ENCODE results near the gene TAP1. TPM values are rescaled to one million over a fixed set of nuclear protein-coding genes. Genes with fewer than 3 reads are reported as not detected.
"Not testable (repeated sequence)": the region's sequence is repeated elsewhere in the genome, so short reads cannot be mapped to it uniquely, and the experiment has no call there.

TAP1 gene
- total RNA-seq, 1 experiment from 2014 or later: 20.9 TPM

GRCh38 chr6:32839356-32839755, 14.1 kb downstream of the TAP1 start:
- DNase-seq (ENCODE audit: low spot score): no peak

GRCh38 chr6:32838114-32838958, 15.2 kb downstream of the TAP1 start, which contains the start of gene TAP2:
Gene TAP2 (minus strand): TSS chr6:32838739. CDS start chr6:32838233, 506 bp downstream.
- peak; percentile 96 for DNase-seq (ENCODE audit: low spot score)

- no peak for DNase-seq (ENCODE audit: low spot score)
Measured at GRCh38 chr6:32837651-32838113, 15.8 kb downstream of the TAP1 start.

GRCh38 chr6:32836873-32837272, 16.6 kb downstream of the TAP1 start:
- DNase-seq (ENCODE audit: low spot score): no peak

- no peak for DNase-seq (ENCODE audit: low spot score)
Measured at GRCh38 chr6:32835167-32835893, 18.2 kb downstream of the TAP1 start.

GRCh38 chr6:32833664-32834063, 19.8 kb downstream of the TAP1 start:
- no peak for DNase-seq (ENCODE audit: low spot score)

GRCh38 chr6:32832535-32832934, 21.0 kb downstream of the TAP1 start:
- no peak for DNase-seq (ENCODE audit: low spot score)

GRCh38 chr6:32830936-32831335, 22.6 kb downstream of the TAP1 start:
- DNase-seq (ENCODE audit: low spot score): no peak

- no peak for DNase-seq (ENCODE audit: low spot score)
Measured at GRCh38 chr6:32830017-32830416, 23.5 kb downstream of the TAP1 start.

- DNase-seq (ENCODE audit: low spot score): no peak
Measured at GRCh38 chr6:32829495-32829894, 24.0 kb downstream of the TAP1 start.

GRCh38 chr6:32827025-32827424, 26.5 kb downstream of the TAP1 start:
- no peak for DNase-seq (ENCODE audit: low spot score)

GRCh38 chr6:32825966-32826365, 27.5 kb downstream of the TAP1 start:
- peak; percentile 45 for DNase-seq (ENCODE audit: low spot score)

GRCh38 chr6:32819729-32820128, 33.8 kb downstream of the TAP1 start:
- DNase-seq (ENCODE audit: low spot score): no peak

GRCh38 chr6:32818867-32819266, 34.6 kb downstream of the TAP1 start:
- DNase-seq (ENCODE audit: low spot score): no peak

GRCh38 chr6:32816746-32817204, 36.7 kb downstream of the TAP1 start, which contains the start of gene HLA-DOB:
Gene HLA-DOB (minus strand): TSS chr6:32817002. CDS start chr6:32816951, 51 bp downstream.
- peak; percentile 65 for DNase-seq (ENCODE audit: low spot score)

- DNase-seq (ENCODE audit: low spot score): no peak
Measured at GRCh38 chr6:32815996-32816395, 37.5 kb downstream of the TAP1 start.

- no peak for DNase-seq (ENCODE audit: low spot score)
Measured at GRCh38 chr6:32815115-32815514, 38.4 kb downstream of the TAP1 start.

GRCh38 chr6:32814145-32814544, 39.4 kb downstream of the TAP1 start:
- no peak for DNase-seq (ENCODE audit: low spot score)

GRCh38 chr6:32809171-32809570, 44.3 kb downstream of the TAP1 start:
- no peak for DNase-seq (ENCODE audit: low spot score)

GRCh38 chr6:32807020-32807580, 46.4 kb downstream of the TAP1 start:
- no peak for DNase-seq (ENCODE audit: low spot score)

GRCh38 chr6:32805404-32805803, 48.1 kb downstream of the TAP1 start:
- not testable (repeated sequence) for DNase-seq (ENCODE audit: low spot score)

- DNase-seq (ENCODE audit: low spot score): no peak
Measured at GRCh38 chr6:32803416-32803815, 50.1 kb downstream of the TAP1 start.

All from HT-29 (cell line).